Neuronal stem cell (in vitro differentiated cells): ENCODE data around the gene TNS3.

Source experiments
- DNase-seq: peaks from one replicate; pipeline ENCODE4 v3.0.0-alpha.2; 2013; ENCODE audit warnings: low spot score
- H2AFZ ChIP-seq: one replicate; pipeline ENCODE4 v1.6.1; 2013; ENCODE audit warnings: mild to moderate bottlenecking, low read length, inconsistent platforms
- H2AK5ac ChIP-seq: 2 replicates; pipeline ENCODE4 v1.6.1; 2013; ENCODE audit warnings: low read depth, mild to moderate bottlenecking, inconsistent platforms, low read length, moderate library complexity, mixed read lengths
- H2BK120ac ChIP-seq: 2 replicates; pipeline ENCODE4 v1.6.1; 2013; ENCODE audit warnings: low read depth, mild to moderate bottlenecking, inconsistent platforms, low read length, moderate library complexity, mixed read lengths
- H2BK12ac ChIP-seq: one replicate; pipeline ENCODE4 v1.6.1; 2013; ENCODE audit warnings: low read length, inconsistent platforms
- H2BK15ac ChIP-seq: 2 replicates; pipeline ENCODE4 v1.6.1; 2013; ENCODE audit warnings: mild to moderate bottlenecking, low read length, inconsistent platforms, mixed read lengths
- H2BK5ac ChIP-seq: one replicate; pipeline ENCODE4 v1.6.1; 2013; ENCODE audit warnings: inconsistent platforms, mild to moderate bottlenecking, low read length, moderate library complexity
- H3K14ac ChIP-seq: one replicate; pipeline ENCODE4 v1.6.1; 2013; ENCODE audit warnings: low read length, inconsistent platforms
- H3K18ac ChIP-seq: 2 replicates; pipeline ENCODE4 v1.6.1; 2013; ENCODE audit warnings: low read length, inconsistent platforms
- H3K23ac ChIP-seq: 2 replicates; pipeline ENCODE4 v1.6.1; 2013; ENCODE audit warnings: low read depth, mild to moderate bottlenecking, mixed read lengths, low read length, inconsistent platforms; ENCODE audit not compliant: poor library complexity
- H3K27ac ChIP-seq: replicated peaks from 3 replicates; pipeline ENCODE4 v1.5.1; 2013; ENCODE audit warnings: low read length, inconsistent platforms
- H3K27me3 ChIP-seq, 3 experiments: 2 replicates each; pipeline ENCODE4 v1.6.1; 2013; ENCODE audit warnings: low read length in 3 of 3, mild to moderate bottlenecking in 2 of 3, inconsistent platforms in 1 of 3, low read depth in 1 of 3, mixed read lengths in 1 of 3, moderate library complexity in 1 of 3; ENCODE audit not compliant: control insufficient read depth in 3 of 3, insufficient read depth in 3 of 3
- H3K36me3 ChIP-seq, 2 donors: replicated peaks in 1 of 2; 2 replicates each; pipeline ENCODE4 v1.6.1; 2013; ENCODE audit warnings: low read length in 2 of 2; ENCODE audit not compliant: control insufficient read depth in 2 of 2, insufficient read depth in 2 of 2
- H3K4ac ChIP-seq: 2 replicates; pipeline ENCODE4 v1.6.1; 2013; ENCODE audit warnings: inconsistent platforms, mild to moderate bottlenecking, low read length, moderate library complexity
- H3K4me1 ChIP-seq, 2 donors: 1 replicate in 1 of 2; 2 replicates in 1 of 2; pipeline ENCODE4 v1.6.1; 2013; ENCODE audit warnings: low read length in 2 of 2, low read depth in 1 of 2; ENCODE audit not compliant: control insufficient read depth in 2 of 2, insufficient read depth in 1 of 2
- H3K4me2 ChIP-seq: one replicate; pipeline ENCODE4 v1.6.1; 2013; ENCODE audit warnings: mild to moderate bottlenecking, low read length, inconsistent platforms; ENCODE audit not compliant: insufficient read depth, poor library complexity, severe bottlenecking
- H3K4me3 ChIP-seq, 2 donors: 2 replicates each; pipeline ENCODE4 v1.5.1; 2013; ENCODE audit warnings: low read length in 2 of 2, mild to moderate bottlenecking in 2 of 2, inconsistent platforms in 1 of 2, moderate library complexity in 1 of 2
- H3K79me1 ChIP-seq: one replicate; pipeline ENCODE4 v1.6.1; 2013; ENCODE audit warnings: low read depth, mild to moderate bottlenecking, inconsistent platforms, low read length, moderate library complexity
- H3K9ac ChIP-seq: one replicate; pipeline ENCODE4 v1.6.1; 2013; ENCODE audit warnings: mild to moderate bottlenecking, low read depth, low read length, inconsistent platforms; ENCODE audit not compliant: poor library complexity
- H3K9me3 ChIP-seq, 2 donors: replicated peaks in 1 of 2; 2 replicates each; pipeline versions ENCODE3 to v1.6.1; 2013; ENCODE audit warnings: low read length in 2 of 2, mild to moderate bottlenecking in 2 of 2, inconsistent platforms in 1 of 2, low read depth in 1 of 2, mixed read lengths in 1 of 2, moderate library complexity in 1 of 2; ENCODE audit not compliant: control insufficient read depth in 2 of 2, insufficient read depth in 1 of 2
- H4K8ac ChIP-seq: one replicate; pipeline ENCODE4 v1.6.1; 2013; ENCODE audit warnings: low read depth, mild to moderate bottlenecking, inconsistent platforms, low read length, moderate library complexity
- H4K91ac ChIP-seq: one replicate; pipeline ENCODE4 v1.6.1; 2013; ENCODE audit warnings: low read length, low read depth, mild to moderate bottlenecking, inconsistent platforms; ENCODE audit not compliant: poor library complexity
- WGBS, 2 donors: extraction: QIAGEN DNeasy Blood & Tissue Kit; methylation state at CpG; one replicate each; pipeline ENCODE4 v1.1.7; 2013; ENCODE audit warnings: missing lambda C conversion rate in 2 of 2, mixed read lengths in 1 of 2; ENCODE audit not compliant: insufficient read length in 2 of 2, insufficient replicate concordance in 1 of 2; ENCODE audit errors: extremely low coverage in 2 of 2; 5-methylcytosine and 5-hydroxymethylcytosine counted together

The TNS3 gene

GRCh38 chr7:47380325-47381133, 201.4 kb downstream of the TNS3 start:
- Histone ChIP-seq H2AK5ac (peak overlapping the region; percentile 38), H3K36me3 (peaks cover 0 to 9% of the 10 kb centered on the region in 2 donors), H2BK12ac (no peak overlapping the region), H3K9ac (peak overlapping the region; percentile 7), H2AFZ (peak overlapping the region; percentile 66), H4K8ac (no peak overlapping the region), H3K9me3 (no peaks in the 10 kb centered on the region), H3K27ac (peak overlapping the region; percentile 11), H3K4me1 (peaks cover 45 to 52% of the 10 kb centered on the region in 2 donors), H4K91ac (no peak overlapping the region), H3K4me2 (no peak overlapping the region), H2BK120ac (no peak overlapping the region), H3K14ac (peak overlapping the region; percentile 23), H3K79me1 (peaks cover 3% of the 10 kb centered on the region), H2BK5ac (no peak overlapping the region), H3K23ac (no peak overlapping the region), H2BK15ac (no peak overlapping the region), H3K4me3 (no peak overlapping the region), H3K4ac (no peak overlapping the region), H3K18ac (peak overlapping the region; percentile 89), H3K27me3 (no peaks in the 10 kb centered on the region)
- no CpG with 5 or more reads among the region's 15 CpGs for whole genome bisulfite sequencing, 2 donors
- DNase-seq, result peak; percentile 11

DNA sequence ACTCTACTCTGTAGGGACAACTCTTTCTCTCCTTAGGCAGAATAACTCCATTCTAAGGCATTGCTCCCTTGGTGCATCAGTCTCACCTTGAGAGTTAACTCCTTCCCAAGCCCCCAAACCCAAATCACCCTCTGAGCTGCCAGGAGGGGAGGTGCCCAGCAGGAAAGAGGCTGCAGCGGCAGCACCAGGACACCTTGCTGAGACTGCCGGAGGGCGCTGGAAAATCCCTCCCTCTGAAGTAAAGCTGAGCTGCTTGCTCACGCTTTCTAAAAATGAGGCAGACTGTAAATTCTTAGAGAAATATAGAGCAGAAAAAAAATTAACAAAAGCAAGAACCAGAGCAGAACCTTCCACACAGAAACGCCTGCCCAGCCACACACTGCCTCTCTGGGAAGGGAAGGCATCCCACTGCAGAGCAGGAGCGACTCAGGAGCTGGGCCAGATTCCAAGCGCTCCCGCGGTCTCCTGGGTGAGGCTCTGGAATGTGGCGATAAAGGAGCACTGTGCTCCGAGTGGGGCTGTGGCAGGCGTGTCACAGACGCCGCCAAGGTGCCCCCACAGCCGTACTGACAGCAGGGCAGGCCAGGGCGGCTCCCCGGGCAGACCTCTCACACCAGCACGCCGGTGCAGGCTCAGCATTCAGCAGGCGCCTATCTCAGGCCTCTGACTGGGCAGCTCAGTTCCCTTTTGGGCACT, 202.1 kb downstream of the TNS3 start:
- H3K79me1 ChIP-seq, result peaks cover 3% of the 10 kb centered on the region
- peak overlapping the region; percentile 89 for H3K18ac ChIP-seq
- H3K4me1 ChIP-seq, result peaks cover 50% of the 10 kb centered on the region in 2 donors
- H2AK5ac ChIP-seq, result peak overlapping the region; percentile 38
- H2BK5ac ChIP-seq, result no peak overlapping the region
- no peak overlapping the region for H3K14ac ChIP-seq
- H2BK12ac ChIP-seq, result no peak overlapping the region
- H3K4ac ChIP-seq, result no peak overlapping the region
- DNase-seq, result peak; percentile 20
- no peak overlapping the region for H3K4me3 ChIP-seq
- H4K8ac ChIP-seq, result no peak overlapping the region
- no peak overlapping the region for H4K91ac ChIP-seq
- H3K27me3 ChIP-seq, result no peaks in the 10 kb centered on the region
- H3K4me2 ChIP-seq, result no peak overlapping the region
- no CpG with 5 or more reads among the region's 20 CpGs for WGBS, 2 donors
- no peak overlapping the region for H2BK15ac ChIP-seq
- no peaks in the 10 kb centered on the region for H3K9me3 ChIP-seq
- no peak overlapping the region for H2BK120ac ChIP-seq
- peak overlapping the region; percentile 51 for H3K9ac ChIP-seq
- H3K36me3 ChIP-seq, result peaks cover 0 to 4% of the 10 kb centered on the region in 2 donors
- peak overlapping the region; percentile 11 for H3K27ac ChIP-seq
- no peak overlapping the region for H3K23ac ChIP-seq
- H2AFZ ChIP-seq, result peak overlapping the region; percentile 66

DNA sequence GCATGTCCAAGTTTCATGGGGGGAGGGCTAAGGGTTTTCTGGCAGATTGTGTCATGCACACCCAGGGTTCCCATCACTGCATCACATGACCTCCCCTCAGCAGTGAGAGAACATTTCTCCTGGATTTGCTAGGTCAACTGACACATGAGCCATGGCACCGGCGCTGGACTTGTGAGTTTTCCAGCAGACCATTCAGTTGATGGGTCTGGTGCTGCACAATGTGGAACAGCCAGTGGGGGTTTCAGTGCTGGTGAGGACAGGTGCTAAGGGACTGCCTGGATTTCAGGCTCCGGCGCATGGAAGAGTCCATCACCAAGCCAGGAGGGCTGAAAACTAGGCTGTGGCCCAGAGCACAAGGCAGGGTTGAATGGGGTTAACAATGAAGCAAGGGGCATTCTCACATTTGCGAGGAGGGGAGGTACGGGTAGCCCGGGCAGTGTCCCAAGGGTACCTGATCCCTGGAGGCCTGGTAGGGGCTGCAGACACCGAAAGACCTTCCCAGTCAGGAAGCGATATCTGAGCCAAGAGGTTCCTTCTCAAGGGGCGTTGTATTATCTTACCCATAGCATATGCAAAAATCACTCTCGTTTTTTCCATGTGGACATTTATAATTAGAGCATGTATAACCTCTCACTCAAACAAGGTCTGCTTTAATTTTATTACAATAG, 203.0 kb downstream of the TNS3 start:
- Histone ChIP-seq H3K4me1 (peaks cover 45 to 48% of the 10 kb centered on the region in 2 donors), H3K9ac (no peak overlapping the region), H3K79me1 (peaks cover 3% of the 10 kb centered on the region), H2BK5ac (no peak overlapping the region), H2BK12ac (no peak overlapping the region), H2BK15ac (no peak overlapping the region), H3K4ac (no peak overlapping the region), H3K9me3 (no peaks in the 10 kb centered on the region), H2AK5ac (no peak overlapping the region), H2AFZ (no peak overlapping the region), H3K4me3 (no peak overlapping the region), H3K27me3 (no peaks in the 10 kb centered on the region), H2BK120ac (no peak overlapping the region), H3K18ac (peak overlapping the region; percentile 32), H4K8ac (no peak overlapping the region), H3K14ac (peak overlapping the region; percentile 14), H3K4me2 (no peak overlapping the region), H3K36me3 (peaks cover 0 to 1% of the 10 kb centered on the region in 2 donors), H3K27ac (no peak overlapping the region), H3K23ac (no peak overlapping the region), H4K91ac (no peak overlapping the region)
- no CpG with 5 or more reads among the region's 11 CpGs for WGBS, 2 donors
- no peak for DNase-seq

GRCh38 chr7:47377741-47378140, 204.2 kb downstream of the TNS3 start:
- Histone ChIP-seq H3K27ac (no peak overlapping the region), H2BK120ac (no peak overlapping the region), H3K9ac (no peak overlapping the region), H2BK15ac (no peak overlapping the region), H2AFZ (no peak overlapping the region), H4K91ac (no peak overlapping the region), H3K27me3 (no peaks in the 10 kb centered on the region), H4K8ac (no peak overlapping the region), H3K4me2 (no peak overlapping the region), H3K36me3 (peaks cover 0 to 3% of the 10 kb centered on the region in 2 donors), H3K23ac (no peak overlapping the region), H3K4me3 (no peak overlapping the region), H2BK12ac (no peak overlapping the region), H3K4me1 (peaks cover 38 to 40% of the 10 kb centered on the region in 2 donors), H3K14ac (no peak overlapping the region), H3K79me1 (peaks cover 4% of the 10 kb centered on the region), H2BK5ac (no peak overlapping the region), H2AK5ac (no peak overlapping the region), H3K4ac (no peak overlapping the region), H3K18ac (no peak overlapping the region), H3K9me3 (no peaks in the 10 kb centered on the region)
- DNase-seq, result no peak
- WGBS, 2 donors, result no CpG with 5 or more reads among the region's 4 CpGs
